ENCODE results near the gene R3HDM2.
"Not testable (repeated sequence)": the region's sequence is repeated elsewhere in the genome, so short reads cannot be mapped to it uniquely, and the experiment has no call there.

The R3HDM2 gene

DNA sequence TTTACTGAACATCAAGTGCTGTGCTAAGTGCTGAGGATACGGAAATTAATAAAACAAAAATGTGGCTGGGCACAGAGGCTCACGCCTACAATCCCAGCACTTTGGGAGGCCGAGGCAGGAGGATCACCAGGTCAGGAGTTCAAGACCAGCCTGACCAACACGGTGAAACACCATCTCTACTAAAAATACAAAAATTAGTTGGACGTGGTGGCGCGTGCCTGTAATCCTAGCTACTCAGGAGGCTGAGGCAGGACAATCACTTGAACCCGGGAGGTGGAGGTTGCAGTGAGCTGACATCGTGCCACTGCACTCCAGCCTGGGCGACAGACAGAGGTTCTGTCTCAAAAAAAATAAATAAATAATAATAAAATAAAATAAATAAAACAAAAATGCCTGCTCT lies 3.9 kb downstream of the R3HDM2 start:
- DNase-seq (ENCODE audit: low spot score): not testable (repeated sequence)

DNA sequence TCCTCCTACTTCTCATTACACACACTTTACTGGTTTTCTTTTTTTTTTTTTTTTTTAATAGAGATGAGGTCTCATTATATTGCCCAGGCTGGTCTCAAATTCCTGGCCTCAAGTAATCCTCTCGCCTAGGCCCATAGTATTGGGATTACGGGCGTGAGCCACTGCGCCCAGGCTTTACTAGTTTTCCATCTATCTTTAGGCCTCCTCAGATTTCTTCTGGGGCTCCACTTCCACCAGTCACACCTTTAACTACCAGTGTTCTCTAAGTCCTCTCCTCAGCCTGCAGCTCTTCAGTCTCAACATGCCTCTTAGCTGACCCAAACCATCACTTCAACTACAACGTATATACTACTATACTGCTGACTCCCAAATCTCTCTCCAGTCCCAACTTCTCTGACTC lies 10.4 kb downstream of the R3HDM2 start:
- DNase-seq (ENCODE audit: low spot score): no peak

DNA sequence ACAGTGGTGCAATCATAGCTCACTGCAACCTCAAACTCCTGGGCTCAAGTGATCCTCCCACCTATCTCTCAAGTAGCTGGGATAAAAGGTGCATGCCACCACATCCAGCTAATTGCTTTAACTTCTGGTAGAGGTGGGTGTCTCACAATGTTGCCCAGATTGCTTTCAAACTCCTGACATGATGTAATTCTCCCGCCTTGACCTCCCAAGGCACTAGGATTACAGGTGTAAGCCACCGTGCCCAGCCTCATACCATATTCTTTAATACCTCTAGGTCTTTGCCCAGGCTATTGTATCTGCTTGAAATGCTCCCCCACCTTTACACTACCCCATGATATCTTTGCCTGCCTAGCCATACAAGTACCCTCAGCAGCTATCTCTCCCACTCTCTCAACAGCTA lies 11.3 kb downstream of the R3HDM2 start:
- no peak for DNase-seq (ENCODE audit: low spot score)

DNA sequence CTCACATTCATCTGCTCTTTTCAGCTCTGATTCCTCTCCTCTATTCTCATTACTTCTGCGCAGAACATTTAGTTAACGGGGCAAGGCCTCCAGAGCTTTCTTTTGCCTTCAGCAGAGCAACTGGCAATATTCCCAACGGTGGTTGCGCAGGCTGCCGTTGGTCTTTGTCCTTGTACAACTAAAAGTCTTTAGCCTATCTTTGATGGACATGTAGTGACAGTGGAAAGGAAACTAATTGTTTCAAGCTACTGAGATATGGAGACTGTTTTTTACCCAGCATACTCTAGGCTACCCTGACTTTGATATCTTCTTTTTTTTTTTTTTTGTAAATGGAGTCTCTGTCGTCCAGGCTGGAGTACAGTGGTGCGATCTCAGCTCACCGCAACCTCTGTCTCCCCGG lies 12.6 kb downstream of the R3HDM2 start:
- no peak for DNase-seq (ENCODE audit: low spot score)

DNA sequence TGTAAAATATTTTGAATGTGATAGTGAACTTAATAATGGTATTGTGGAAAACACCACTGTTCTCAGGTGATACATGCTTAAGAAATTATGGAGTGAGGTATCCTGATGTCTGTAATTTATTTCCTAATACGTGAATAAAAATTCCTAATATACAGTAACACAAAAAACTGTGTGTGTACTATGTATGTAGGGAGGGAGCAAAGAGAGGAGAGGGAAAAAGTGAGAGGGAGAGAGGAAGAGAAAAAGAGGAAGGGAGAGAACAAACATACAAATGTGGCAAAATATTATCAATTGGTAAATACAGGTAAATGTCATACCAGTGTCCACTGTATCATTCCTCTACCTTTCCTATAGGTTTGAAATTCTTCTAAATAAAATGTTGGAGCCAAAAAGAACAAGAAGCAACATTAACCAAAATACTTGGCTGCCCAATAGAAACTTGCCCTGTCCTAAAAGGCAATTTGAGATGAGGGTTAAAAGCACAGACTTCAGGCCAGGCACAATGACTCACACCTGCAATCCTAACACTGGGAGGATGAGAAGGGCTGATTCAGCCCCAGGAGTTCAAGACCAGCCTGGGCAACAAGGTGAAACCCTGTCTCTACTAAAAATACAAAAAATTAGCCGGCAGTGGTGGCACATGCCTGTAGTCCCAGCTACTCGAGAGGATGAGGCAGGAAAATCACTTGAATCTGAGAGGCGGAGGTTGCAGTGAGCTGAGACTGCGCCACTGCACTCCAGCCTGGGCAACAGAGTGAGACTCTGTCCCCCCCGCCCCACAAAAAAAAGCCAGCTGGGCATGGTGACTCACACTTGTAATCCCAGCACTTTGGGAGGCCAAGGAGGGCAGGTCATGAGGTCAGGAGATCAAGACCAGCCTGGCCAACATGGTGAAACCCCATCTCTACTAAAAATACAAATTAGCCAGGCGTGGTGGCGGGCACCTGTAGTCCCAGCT lies 14.5 kb downstream of the R3HDM2 start:
- DNase-seq (ENCODE audit: low spot score): no peak

DNA sequence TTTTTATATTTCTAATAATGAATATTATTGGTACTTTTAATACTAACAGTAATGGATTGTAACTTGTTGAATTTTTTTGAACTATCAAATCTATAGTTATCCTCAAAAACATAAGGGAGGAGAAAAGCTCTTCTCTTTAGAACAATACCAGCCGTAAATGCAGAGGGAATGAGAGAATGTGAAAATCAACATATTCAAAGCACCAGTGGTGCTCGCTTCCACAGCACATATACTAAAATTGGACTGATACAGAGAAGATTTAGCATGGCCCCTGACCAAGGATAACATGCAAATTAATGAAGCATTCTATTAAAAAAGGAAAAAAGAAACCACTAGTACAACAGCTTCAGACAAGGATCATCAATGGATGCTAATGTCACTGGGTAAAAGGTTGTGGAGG lies 15.8 kb downstream of the R3HDM2 start:
- no peak for DNase-seq (ENCODE audit: low spot score)

DNA sequence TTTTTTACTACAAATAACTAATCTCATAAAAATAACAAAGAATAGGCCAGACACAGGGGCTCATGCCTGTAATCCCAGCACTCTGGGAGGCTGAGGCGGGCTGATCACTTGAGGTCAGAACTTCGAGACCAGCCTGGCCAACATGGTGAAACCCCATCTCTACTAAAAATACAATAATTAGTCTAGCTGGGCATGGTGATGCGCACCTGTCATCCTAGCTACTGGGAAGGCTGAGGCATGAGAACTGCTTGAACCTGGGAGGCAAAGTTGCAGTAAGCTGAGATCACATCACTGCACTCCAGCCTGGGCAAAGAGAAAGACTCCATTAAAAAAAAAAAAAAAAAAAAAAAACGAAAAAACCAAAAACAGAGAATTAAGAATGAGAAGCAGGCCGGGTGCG lies 16.7 kb downstream of the R3HDM2 start:
- not testable (repeated sequence) for DNase-seq (ENCODE audit: low spot score)

DNA sequence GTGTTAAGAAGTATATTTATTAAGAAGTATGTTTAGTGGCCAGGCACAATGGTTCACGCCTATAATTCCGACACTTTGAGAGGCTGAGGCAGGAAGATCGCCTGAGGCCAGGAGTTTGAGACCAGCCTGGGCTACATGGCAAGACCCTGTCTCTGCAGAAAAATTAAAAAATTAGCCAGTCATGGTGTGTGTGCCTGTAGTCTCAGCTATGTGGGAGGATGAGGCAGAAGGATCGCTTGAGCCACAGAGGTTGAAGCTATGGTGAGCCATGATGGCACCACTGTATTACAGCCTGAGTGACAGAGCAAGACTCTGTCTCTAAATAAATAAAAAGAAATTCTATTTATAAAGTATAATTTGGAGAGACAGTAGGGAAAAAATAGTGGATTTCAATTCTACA lies 20.3 kb downstream of the R3HDM2 start:
- DNase-seq (ENCODE audit: low spot score): no peak

DNA sequence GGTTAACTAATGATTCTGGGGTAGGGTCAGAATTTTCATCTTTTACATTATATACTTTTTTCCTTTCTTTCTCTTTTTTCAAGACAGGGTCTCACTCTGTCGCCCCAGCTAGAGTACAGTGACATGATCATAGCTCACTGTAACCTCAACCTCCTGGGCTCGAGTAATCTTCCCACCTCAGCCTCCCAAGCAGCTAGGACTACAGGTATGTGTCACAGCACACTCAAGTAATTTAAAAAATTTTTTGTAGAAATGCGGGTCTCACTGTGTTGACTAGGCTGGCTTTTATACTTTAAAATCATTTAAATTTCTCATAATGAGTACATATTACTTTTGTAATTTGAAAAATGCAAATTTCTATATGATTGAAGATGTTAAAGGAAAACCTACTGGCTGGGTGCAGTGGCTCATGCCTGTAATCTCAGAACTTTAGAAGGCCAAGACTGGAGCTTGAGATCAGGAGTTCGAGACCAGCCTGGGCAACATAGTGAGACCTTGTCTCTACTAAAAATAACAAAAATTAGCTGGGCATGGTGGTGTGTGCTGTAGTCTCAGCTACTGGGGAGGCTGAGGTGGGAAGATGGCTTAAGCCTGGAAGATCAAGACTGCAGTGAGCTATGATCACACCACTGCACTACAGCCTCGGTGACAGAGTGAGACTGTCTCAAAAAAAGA lies 25.7 kb downstream of the R3HDM2 start:
- no peak for DNase-seq (ENCODE audit: low spot score)

DNA sequence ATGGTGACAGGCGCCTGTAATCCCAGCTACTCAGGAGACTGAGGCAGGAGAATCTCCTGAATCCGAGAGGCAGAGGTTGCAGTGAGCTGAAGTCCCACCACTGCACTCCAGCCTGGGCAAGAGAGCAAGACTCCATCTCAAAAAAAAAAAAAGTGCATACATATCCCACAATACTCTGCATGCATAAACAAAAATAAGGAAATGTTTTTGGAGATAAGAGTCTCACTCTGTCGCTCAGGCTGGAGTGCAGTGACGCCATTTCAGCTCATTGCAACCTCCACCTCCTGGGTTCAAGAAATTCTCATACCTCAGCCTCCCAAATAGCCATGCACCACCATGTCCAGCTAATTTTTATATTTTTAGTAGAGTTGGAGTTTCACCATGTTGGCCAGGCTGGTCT lies 28.7 kb downstream of the R3HDM2 start:
- DNase-seq (ENCODE audit: low spot score): not testable (repeated sequence)

DNA sequence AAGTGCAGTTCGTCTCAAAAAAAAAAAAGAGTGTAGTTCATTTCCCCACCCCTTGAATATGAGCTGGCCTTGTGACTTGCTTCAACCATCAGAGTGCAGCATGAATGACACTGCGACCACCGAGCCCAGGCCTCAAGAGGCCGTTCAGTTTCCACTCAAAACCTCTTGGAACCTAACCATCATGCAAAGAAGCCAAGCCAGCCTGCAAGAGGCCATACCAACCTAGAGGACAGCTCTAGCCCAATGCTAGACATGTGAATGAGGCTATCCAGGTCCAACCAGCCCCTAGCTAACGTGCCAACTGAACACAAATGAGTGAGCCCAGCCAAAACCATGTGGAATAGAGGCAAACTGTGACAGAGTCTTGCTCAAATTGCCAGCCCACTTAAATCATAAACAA lies 29.7 kb downstream of the R3HDM2 start:
- DNase-seq (ENCODE audit: low spot score): no peak

DNA sequence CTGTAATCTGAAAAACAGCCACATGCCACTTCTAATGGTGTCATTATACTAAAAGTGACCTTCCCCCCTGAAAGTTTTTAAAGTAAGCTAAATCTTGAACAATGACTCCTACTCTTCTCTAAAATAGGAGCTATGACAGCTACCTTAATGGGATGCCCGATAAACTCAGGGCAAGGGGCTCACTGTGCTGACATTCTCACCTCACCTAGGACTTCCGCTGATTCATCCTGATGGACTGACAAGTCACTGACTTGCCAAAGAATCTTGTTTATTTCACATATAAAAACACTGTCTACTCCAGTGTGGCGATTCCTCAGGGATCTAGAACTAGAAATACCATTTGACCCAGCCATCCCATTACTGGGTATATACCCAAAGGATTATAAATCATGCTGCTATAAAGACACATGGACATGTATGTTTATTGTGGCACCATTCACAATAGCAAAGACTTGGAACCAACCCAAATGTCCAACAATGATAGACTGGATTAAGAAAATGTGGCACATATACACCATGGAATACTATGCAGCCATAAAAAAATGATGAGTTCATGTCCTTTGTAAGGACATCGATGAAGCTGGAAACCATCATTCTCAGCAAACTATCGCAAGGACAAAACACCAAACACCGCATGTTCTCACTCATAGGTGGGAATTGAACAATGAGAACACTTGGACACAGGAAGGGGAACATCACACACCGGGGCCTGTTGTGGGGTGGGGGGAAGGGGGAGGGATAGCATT lies 31.0 kb downstream of the R3HDM2 start:
- not testable (repeated sequence) for DNase-seq (ENCODE audit: low spot score)

DNA sequence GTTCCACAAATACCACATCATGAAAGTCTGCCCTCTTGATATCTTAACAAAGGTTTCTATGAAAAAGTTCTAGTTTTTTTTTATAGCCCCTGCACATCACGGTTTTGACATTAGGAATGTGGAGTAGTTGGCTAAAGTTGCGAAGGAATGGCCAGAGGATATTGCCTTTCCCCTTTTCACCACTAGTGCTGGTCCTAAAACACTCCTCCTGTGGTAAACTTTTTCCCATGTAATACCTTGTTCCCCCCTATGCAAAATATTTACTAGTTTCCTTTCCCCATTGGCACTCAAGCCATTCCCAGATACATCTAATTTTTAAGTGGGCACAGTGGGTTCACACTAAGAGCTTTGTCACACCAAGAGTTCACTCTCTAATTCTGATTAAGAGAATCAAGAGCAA lies 33.4 kb downstream of the R3HDM2 start:
- DNase-seq (ENCODE audit: low spot score): no peak

DNA sequence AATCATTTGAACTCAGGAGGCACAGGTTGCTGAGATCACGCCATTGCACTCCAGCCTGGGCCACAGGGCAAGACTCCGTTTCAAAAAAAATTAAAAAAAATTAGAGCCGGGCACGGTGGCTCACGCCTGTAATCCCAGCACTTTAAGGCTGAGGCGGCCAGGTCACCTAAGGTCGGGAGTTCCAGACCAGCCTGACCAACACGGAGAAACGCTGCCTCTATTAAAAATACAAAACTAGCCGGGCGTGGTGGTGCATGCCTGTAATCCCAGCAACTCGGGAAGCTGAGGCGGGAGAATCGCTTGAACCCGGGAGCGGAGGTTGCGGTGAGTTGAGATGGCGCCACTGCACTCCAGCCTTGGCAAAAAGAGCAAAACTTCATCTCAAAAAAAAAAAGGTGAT lies 35.7 kb downstream of the R3HDM2 start:
- DNase-seq (ENCODE audit: low spot score): no peak

DNA sequence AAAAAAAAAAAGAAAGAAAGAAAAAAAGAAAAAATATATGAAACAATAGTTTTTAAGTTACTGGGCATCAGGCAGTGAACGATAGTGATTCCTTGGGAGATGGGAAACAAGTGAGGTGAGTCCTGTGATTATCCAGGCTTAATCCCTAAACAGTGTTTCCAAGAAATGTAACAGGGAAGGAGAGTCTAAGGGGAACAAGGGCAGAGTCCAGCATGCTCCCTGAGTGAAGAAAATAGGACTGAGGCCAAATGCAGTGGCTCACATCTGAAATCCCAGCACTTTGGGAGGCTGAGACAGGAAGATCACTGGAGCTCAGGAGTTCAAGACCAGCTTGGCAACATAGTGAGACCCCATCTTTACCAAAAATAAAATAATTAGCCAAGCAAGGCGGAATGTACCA lies 40.7 kb downstream of the R3HDM2 start:
- DNase-seq (ENCODE audit: low spot score): no peak

DNA sequence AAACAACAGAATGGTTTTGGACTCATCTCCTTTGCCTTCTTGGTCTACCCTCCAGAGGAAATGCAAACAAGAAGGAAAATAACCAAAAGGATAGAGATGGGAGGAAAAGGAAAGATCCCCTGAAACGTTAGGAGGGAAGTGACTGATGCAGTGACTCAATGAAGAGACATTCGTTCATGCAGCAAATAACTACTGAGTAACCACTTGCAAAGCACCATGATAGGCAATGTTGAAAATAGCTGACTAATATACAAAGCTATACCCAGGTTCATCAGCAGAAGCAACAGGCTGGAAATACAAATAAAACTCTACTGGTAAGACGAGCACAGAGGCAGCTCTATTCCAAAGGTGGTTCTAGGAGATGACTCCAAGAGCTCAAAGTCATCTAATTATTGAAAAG lies 41.8 kb downstream of the R3HDM2 start:
- no peak for DNase-seq (ENCODE audit: low spot score)

DNA sequence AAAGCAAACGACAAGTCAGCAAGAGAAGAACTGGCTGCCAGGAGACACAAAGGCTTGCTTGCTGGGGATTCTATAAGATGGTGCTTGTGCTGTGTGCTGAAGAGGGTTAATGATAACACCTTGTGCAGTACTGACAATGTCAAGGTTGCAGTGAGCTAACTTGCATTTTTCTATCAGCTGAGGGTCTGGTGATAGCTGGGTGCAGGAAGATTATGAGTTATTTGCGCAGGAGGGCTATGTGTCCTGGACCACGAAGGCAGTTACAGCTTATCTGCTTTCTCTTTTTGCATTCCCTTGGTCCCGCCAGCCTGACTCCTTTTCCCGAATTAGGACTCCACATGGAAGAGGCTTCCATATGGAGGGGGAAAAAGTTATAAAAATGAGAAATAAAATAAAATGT lies 42.4 kb downstream of the R3HDM2 start:
- DNase-seq (ENCODE audit: low spot score): no peak

DNA sequence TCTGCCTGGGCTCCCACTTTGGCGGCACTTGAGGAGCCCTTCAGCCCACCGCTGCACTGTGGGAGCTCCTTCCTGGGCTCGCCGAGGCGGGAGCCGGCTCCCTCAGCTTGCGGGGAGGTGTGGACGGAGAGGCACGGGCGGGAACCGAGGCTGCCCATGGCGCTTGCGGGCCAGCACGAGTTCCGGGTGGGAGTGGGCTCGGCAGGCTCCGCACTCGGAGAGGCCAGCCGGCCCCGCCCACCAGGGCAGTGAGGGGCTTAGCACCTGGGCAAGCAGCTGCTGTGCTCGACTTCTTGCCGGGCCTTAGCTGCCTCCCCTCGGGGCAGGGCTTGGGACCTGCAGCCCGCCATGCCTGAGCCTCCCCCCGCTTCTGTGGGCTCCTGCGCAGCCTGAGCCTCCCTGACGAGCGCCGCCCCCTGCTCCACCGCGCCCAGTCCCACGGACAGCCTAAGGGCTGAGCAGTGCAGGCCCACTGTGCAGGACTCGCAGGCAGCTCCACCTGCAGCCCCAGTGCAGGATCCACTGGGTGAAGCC lies 44.6 kb downstream of the R3HDM2 start:
- no peak for DNase-seq (ENCODE audit: low spot score)

DNA sequence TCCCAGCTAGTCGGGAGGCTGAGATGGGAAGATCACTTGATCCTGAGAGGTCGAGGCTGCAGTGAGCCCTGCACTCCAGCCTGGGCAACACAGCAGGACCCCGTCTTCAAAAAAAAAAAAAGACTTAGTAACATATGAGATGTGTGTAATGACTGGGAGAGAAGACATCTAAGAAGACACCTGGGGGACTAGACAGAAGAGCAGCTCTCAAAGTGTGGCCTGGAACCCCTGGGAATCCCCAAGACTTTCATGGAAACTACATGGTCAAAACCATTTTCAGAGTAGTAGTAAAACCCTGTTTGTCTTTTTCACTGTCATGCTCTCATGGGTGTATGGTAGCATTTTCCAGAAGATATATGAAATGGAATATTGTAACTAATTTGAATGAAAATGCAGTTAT lies 45.3 kb downstream of the R3HDM2 start:
- DNase-seq (ENCODE audit: low spot score): no peak

DNA sequence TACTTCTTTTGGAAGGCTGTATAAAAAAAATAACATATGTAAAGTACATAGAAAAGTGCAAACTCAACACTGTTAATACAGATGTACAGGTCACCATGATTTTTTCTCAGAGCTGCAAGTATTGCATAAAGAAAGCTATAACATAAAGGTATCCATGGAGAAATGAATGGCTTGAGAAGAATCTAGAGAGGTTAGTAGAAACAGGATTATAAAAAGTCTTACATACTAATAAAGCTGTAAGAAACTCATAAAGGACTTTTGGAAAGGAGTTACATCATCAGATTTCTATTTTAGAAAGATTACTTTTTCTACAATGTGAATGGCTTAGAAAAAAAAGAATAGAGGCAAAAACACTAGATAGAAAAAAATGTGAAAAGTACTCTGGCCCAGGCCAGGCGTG lies 46.4 kb downstream of the R3HDM2 start:
- DNase-seq (ENCODE audit: low spot score): no peak

DNA sequence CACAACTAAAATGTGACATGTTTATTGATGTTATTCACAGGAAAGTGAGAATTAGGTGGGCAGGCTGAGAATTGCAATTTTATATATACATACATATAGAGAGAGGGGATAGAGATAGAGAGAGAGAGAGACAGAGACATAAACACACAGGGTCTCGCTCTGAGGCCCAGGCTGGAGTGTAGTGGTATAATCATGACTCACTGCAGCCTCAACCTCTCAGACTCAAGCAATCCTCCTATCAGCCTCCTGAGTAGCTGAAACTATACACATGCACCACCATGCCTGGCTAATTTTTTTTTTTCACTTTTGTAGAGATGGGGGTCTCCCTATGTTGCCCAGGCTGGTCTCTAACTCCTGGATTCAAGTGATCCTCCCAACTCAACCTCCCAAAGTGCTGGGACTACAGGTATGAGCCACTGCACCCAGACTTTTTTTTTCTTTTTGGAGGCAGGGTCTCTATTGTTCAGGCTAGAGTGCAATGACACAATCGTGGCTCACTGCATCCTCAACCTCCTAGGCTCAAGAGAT lies 49.1 kb downstream of the R3HDM2 start:
- no peak for DNase-seq (ENCODE audit: low spot score)

DNA sequence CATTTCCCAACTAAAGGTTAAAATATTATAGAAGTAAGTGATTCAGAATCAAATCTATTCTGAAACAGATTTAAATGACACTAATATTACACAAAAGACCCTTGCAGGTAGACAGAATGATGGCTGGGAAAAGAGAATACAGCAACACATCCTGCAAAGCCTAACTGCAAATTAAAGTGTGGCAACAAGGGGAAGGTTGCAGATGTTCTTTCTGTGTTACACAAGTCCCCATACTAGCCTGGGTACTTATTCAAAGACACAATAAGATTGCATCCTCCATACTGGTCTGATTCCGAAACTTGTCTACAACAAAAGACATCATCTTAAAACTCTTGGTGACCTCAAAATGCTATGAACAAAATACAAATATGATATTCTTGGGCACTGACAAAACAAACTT lies 50.5 kb downstream of the R3HDM2 start:
- no peak for DNase-seq (ENCODE audit: low spot score)
